D341Med (cell line): Measurements from ENCODE around the gene ZNF652.
"Not testable (repeated sequence)": the region's sequence is repeated elsewhere in the genome, so short reads cannot be mapped to it uniquely, and the experiment has no call there.

Experiments used
- DNase-seq: peaks from one replicate; pipeline ENCODE4 v3.0.0; 2012; ENCODE audit warnings: low spot score

ZNF652 gene

DNA sequence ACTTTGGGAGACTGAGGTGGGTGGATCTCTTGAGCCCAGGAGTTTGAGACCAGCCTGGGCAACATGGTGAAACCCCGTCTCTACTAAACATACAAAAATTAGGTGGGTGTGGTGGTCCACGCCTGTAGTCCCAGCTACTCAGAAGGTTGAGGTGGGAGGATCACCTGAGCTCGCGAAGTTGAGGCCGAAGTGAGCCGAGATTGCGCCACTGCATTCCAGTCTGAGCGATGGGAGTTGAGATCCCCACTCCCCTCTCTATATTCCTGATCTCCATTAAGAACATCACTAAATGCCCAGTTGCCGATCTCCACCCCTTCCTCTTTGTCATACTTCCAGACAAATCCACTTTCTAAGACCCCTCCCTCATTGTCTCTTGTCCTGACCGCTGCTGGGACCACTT, 24.3 kb upstream of the ZNF652 start:
- DNase-seq, result no peak

DNA sequence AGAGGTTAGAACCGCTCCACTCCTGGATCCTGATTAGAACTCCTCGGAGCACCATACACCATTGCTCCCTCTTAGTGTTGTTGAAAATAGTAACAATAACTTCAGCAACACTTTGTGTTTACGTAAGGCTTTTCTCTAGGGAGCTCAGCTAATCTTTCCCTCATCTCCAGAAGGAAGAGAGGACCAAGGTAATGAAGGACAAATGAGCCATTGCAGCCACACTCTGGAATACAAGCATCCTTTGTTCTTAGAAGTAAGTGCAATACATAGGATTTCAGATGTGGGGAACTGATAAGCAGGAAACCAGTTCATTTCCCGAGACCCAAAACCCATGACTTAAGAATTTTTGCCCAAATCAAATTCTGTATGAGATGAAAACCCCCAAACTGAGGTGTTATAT, 22.9 kb upstream of the ZNF652 start:
- DNase-seq, result no peak

DNA sequence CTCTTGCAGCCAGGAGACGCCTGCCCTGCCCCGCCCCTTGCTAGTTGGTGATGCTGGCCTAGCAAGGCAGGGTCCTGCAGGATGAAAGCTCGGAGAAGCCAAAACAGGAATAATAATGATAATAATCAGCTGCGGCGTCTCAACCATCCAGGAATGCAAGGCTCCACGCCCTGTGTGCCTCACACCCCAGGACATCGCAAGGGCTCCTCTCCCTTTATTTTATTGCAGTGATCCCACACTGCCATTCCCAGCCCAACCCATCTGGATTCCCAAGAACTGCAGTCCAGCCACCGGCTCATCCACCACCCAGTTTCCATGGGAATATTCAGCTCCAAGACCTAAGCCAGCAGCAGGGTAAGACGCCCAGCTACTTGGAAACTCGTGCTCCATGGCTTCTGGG, 21.0 kb upstream of the ZNF652 start:
- no peak for DNase-seq

DNA sequence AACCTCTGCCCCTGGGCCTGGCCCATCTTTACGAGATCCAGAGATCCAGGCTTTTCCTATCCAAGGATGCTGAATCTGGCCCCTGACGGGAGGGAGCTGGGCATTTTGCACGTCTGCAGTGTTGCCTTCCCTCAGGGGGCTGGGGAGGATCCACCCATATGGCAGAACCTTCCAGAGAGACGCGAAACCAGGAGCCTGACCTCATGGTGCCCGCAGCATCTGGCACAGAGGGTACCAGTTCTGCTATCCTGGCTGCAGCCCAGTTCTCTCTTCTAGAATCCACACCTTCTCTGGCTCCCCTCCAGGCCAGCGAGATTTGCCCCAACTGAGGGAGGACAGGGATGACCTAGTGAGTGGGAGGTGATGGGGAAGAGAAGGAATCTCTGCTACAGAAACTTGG, 20.5 kb upstream of the ZNF652 start:
- no peak for DNase-seq

DNA sequence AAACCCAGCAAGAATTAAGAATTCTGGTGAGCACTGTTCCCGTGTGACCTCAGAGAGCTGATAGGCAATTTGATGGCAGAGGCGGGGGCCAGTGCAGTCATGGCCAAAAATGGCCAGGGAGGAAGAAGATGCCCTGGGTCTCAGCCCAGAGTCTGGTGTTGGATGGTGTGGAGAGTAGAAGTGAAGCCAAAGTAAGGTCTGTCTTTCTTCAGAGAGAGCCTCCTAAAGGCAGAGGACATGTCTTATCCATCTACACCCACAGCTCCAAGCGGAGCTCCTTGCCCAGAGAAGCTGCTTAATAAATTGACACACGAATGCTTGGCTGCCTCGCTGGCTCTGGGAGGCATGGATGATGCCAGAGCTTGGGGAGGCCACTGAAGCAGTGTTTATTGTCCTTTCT, 19.7 kb upstream of the ZNF652 start:
- DNase-seq, result no peak

DNA sequence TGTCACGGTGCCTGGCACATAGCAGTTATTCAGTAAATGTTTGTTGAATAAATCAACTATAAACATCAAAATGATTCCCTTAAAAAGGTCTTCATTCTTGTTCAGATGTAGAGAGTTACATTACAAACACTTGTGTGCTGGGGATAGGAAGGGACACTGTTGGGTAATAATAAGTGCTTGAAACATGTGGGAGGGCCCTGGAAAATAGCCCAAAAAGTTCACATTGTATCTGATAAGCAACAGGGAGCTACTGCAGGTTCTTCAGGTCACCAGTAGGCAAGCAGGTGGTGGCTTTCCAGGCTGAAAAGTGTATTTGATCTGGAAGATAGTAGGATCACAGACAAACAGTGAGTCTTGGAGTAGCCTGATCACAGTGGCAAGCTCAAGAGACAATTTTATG, 19.0 kb upstream of the ZNF652 start:
- no peak for DNase-seq

DNA sequence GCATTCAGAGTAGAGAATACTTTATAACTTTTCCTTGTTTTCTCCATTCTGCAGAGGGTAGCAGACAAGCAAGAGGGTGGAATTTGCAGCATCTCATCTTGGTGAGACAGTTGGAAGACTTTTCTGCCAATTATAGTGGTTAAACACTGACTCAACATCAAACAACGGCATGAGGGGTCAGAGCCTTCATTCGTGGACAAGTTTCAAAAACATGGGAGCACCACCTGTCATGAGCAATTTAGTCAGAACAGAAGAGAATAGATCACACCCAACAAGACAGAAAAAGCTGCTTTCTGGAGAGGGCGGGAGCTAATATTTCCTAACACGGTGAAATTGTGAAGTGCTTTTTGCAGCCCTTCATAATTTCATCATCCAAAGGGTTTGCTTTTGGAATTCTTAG, 17.9 kb upstream of the ZNF652 start:
- no peak for DNase-seq

DNA sequence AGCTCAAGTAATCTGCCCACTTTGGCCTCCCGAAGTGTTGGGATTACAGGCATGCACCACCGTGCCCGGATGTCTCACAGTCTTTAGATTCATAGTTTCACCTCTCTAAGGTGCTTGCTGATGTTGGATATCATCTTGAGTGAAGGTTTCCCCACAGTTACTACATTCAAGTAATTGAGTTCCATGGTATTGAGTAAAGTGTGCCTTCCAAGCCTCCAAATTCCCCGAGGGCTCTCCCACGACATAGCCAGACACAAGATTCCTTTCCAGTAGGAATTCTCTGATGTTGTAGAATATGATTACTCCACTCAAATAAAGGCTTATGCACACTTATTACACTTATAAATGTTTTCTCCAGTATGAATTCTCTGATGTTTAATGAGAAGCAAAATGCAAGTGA, 16.3 kb upstream of the ZNF652 start:
- DNase-seq, result no peak

DNA sequence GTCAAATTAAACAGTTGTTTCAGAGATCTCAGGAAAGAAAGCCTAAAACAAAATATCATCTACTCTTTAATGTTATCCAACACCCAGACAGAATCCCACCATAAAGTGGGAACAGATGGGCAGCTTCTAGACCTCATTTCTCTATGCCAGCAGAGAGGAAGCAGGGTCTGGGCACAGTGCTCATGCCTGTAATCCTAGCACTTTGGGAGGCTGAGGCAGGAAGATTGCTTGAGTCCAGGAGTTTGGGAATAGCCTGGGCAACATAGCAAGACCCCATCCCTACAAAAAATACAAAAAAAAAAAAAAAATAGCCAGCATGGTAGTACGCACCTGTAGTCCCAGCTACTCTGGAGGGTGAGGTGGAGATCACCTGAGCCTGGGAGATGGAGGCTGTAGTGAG, 13.5 kb upstream of the ZNF652 start:
- no peak for DNase-seq

DNA sequence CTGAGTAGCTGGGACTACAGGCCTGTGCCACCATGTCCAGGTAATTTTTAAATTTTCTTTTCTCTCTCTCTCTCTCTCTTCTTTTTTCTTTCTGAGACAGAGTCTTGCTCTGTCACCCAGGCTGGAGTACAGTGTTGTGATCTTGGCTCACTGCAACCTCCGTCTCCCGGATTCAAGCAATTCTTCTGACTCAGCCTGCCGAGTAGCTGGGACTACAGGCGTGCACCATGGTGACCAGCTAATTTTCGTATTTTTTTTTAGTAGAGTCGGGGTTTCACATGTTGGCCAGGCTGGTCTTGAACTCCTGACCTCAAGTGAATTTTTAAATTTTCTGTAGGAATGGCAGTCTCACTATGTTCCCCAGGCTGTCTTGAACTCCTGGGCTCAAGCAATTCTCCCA, 11.1 kb upstream of the ZNF652 start:
- no peak for DNase-seq

DNA sequence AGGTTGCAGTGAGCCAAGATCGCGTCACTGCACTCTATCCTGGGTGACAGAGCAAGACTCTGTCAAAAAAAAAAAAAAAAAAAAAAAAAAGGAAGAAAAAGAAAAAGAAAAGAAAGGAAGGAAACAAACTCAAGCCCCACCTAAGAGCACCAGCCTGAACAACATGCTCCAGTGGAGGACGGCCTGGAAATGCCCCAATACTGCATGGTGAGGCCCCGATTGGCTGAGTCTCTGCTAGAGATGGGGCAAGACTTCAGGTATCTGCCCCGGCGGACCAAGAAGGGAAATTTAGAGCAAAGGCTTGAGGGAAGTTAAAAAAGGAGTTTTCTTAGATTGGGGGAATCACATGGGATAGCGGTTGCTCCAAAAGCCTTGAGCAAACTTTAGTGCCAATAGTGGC, 10.4 kb upstream of the ZNF652 start:
- DNase-seq, result no peak

DNA sequence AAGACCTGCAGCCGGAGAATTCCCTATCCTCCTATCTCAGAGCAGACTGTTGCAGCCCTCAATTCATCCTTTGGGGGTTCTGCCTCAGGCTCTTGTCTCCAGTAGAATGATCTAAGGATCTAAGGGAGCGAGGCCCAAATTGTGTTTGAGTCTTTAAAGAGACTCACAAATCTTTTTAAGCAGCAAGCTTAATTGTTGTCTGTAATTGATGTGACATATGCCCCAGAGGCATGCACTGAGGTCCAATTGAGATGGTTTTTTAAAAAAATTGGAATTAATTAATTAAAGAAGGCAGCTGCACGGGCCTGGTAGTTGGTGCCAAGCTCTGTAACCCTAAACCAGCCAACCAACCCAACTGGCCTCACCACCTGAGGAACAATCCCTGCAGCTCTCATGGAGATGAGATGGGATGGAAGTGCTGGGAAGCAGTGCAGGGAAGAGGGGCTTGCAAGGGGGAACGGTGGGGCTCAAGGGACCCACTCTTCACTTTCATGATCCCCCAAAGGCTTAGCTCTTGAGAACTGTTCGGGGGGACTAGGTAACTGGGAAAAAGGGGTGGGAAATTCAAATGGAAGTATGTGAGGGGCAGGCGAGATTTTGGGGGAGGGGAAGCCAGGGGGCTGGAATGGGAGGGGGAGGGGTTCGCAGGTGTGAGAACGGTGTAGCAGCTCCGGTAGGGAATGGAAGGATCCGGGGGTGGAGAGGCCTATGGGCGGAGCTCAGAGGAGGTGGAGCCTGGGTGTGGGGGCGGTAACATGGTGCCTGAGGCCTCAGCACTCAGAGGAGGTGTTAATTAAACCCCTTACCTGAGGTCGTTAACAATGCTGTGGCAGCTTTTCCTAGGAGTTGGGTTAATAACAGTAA, 9.2 kb upstream of the ZNF652 start:
- DNase-seq, result no peak

DNA sequence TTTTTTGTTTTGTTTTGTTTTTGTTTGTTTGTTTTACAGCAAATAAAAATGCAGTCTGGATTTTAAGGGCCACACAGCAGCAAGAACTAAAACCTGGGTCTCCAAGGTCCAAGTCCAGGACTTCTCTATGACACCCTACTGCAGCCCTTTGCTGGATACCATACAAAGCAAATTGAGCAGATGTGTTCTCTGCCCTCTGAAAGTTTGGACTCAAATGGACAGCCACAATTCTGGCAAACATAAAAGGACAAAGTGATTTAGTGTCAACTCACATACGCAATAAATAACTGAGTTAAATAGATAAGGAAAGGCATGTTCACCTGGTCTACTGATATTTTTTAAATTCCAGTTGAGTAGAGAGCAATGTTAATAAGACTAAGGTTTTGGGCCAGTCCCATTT, 7.7 kb upstream of the ZNF652 start:
- no peak for DNase-seq

DNA sequence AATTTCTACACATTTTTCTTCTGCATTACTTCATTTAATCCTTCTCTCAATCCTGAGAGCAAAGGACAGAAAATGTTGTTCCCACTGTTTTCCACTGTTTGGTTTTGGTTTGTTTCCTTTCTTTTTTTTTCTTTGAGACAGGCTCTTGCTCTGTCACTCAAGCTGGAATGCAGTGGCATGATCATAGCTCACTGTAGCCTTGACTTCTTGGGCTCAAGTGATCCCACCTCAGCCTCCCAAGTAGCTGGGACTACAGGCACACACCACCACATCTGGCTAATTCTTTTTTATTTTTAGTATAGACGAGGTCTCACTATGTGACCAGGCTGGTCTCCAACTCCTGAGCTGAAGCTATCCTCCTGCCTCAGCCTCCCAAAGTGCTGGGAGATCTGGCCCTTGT, 7.0 kb upstream of the ZNF652 start:
- no peak for DNase-seq

DNA sequence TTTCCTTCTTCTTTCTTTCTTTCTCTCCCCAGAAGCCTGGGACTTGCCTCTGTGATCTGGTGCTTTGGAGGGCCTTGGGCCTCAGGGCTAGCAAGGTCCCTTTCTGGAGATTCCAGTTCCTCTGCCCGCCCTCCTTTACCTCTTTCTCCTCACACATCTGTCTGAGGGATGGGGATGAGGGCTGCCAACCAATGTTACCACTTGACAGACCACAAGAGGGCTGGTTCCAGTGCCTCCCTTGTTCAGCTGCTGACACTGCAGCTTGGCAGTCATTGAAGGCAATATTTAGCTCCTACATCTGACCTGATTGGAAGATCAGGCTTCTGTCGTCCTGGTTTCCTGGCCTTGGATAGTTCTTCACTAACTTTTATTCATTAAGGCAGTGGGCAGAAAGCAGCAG, 3.6 kb upstream of the ZNF652 start:
- peak; percentile 65 for DNase-seq

DNA sequence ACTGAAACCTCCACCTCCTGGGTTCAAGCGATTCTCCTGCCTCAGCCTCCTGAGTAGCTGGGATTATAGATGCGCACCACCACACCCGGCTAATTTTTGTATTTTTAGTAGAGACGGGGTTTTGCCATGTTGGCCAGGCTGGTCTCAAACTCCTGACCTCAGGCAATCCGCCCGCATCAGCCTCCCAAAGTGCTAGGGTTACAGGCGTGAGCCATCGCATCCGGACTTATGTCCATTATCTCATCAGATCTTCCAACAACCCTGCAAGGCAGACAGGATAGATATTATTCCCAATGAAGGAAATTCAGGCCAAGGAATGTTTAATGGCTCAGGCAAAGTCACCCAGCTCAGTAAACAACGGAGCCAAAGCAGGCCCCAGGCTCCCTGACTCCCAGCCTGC, 3.1 kb upstream of the ZNF652 start:
- not testable (repeated sequence) for DNase-seq

DNA sequence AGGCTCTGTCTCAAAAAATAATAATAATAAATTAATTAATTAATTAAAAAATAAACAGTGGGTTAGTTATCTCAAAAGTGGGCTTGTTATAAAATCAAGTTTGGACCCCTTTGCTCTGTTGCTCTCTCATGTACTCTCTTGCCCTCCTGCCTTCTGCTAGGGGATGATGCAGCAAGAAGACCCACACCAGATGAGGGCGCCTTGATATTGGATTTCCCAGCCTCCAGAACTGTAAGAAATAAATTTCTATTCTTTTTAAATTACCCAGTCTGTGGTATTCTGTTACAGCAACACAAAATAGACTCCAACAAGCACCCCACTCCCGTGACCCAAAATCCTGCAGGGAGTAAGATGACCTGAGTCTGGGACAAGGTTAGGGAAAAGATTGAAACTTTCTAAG, 2.1 kb upstream of the ZNF652 start:
- DNase-seq, result no peak

DNA sequence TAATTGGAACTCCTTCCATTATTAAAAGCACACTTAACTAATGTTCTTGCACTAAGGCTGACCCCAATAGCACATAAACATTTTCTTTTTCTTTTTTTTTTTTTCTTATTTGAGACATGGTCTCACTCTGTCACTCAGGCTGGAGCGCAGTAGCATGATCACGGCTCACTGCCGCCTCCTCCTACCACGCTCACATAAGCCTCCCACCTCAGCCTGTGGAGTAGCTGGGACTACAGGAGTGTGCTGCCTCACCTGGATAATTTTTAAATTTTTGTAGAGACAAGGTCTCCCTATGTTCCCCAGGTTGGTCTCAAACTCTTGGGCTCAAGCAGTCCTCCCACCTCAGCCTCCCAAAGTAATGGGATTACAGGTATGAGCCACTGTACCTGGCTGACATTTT, 1.2 kb upstream of the ZNF652 start:
- DNase-seq, result no peak

DNA sequence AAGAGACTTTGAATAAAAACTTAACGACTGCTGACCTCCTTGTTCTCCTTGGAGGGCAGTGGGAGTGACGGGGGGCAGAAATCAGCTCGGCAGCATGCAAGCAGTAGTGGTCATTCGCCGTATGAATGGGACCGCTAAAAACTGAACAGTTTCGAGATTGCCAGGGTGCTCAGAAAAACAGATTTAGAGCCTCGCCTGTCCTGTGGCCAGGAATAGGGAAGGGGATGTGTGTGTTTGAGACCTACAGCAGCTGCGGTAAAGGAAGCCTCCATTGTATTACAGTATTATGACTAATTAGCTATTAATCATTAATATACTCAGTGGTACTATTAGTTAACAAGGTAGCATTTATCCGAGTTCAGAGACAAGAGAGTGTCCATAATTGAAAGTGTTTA, 670 bp upstream of the ZNF652 start:
- no peak for DNase-seq

DNA sequence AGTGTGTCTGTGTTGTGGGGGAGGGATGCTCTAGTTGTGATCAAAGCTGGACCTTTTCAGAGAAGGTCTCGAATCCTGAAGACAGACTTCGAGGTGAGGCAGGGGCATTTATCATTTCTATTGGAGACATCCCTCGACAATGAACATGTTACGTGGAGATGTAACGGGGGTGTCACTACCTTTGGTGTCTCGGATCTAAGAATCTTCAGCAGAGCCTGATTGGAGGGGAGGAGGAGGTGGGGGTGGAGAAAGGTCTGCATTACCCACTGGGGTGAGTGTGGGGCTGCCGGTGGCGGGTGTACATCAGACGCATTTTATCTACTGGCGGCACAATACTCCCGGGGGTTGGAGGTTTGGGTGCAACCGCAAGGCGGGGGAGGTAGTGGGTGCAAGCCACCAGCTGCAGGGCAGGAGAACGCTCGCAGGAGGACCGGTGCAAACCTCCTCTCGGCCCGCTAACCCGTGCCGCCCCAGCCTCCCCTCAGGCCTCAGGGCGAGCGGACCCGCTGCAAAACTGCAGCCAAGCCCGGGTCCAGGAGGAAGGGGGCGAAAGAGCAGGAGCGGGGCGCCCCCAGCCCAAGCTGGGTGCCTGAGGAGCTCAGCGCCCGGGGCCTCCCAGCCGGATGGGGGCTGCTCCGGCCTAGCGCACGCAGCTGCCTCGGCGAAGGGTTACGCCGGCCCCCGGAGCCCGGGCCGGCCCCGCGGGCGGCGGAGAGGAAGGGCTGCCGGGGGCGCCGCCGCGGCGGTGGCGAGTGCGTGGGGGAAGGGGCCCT, 735 bp downstream of the ZNF652 start:
- peak; percentile 71 for DNase-seq

DNA sequence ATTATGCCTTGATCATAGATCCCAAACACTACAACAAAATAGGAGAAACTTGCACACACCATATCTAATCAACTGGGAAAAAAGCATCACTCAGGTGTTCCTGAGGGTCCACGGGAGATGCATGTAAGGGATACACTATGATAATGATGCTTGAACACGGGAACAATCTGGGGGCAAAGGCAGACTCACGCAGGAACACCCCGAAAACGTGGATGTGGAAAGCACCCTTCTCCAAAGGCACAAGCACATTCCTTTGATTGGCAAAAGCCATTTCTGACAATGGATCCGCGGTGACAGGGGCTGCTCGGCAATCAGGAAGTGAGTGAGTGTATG, 1.3 kb downstream of the ZNF652 start:
- DNase-seq, result no peak

DNA sequence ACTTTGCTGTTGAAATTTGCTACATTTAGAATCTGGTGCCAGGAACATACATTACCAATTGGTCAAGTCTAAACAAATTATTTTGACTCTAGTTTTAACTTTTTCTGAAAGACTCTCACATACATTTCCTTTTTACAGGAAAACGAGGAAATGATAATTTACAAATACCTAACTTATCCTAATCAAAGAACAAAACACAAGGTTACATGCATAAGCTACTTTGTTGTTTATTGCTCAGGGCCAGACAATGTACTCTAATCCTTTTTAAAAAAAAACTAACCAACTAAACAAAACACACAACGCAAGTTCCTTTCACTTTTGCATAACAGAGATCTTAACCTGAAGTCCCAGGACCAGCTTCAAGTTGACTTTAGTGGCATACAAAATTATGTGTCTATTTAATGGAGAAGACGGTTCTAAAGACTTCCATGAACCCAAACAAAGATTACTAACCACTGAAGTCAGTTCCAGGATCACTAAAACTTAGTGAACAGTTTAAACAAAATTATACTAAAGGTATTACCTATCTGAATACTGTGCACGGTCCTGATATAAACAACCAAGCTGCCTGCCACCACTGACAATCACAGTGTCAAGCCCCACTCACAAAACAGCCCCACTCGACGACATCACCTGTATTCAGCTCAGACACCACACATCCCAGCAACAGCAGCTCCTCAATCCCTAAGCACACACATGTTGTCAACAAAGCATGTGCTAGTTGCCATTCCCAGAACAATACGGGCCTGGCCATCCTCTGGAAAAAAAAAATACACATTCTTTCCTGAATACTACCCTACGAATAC, 1.9 kb downstream of the ZNF652 start:
- no peak for DNase-seq

DNA sequence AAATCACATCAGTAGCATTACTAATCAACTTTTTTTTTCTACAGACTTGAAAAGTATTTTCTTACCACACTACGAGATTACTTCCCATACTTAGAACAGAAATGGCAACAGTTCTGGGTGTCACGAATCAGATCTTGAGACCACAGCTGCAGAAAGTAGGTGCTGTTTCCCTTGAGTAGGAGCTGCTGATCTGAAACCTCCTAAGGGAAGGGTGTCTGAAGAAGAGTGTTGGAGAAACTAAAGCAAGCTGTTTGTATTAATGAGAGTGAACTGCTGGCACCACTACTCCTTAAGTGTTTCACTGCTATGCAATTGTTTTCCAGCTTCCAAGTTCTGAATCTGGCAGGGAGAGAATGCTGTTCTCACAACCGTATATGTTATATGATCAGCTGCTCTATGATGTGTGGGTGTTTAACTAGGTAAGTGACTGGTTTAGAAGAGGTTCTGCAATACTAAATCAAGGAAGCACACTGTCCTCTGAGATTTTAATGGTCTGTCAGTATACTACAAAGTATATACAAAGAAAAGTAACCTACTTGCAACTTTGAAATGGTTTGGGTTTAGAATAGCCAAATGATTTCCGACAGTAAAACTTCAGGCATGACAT, 3.3 kb downstream of the ZNF652 start:
- DNase-seq, result no peak
